Measurements from ENCODE around the gene MTHFD1L.

The MTHFD1L gene

DNA sequence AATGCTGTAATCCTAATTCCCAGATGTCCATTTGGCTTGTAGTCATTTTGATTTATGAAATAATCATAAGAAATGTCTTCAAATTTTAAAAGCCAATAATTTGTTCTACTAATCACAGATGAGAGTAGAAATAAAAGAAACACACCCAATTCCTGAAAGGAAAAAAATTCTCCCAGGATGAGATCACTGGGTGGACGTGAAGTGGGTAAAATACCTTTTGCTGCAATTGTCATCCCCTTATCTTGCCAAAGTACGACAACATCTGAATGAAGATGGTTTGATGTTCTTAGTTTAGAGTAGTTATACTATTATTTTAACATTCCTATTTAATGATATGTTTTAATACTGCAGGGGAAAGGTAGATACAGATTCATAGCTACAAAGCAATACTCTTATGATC is 33.7 kb downstream of the MTHFD1L start:
- no peak for DNase-seq

DNA sequence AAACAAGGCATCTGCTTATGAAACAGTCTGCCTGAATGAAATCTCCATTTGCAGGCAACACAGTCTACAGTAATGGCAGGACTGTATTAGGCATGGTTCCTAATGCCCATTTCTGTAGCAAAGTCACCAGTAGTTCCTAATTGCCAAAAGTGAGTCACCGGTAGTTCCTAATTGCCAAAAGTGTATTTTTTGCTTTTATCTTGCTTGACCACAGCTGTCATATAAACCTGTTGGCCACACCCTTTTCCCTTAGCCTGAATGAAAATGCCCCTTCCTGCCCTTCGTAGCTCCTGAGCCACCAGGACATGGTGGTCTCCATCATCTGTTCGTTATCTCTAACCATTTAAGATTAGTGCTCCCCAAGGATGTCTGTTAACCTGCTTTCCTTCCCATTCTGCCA is 34.5 kb downstream of the MTHFD1L start:
- no peak for DNase-seq

GRCh38 chr6:150902142-150902776 is 36.8 kb downstream of the MTHFD1L start:
- no peak for DNase-seq

DNA sequence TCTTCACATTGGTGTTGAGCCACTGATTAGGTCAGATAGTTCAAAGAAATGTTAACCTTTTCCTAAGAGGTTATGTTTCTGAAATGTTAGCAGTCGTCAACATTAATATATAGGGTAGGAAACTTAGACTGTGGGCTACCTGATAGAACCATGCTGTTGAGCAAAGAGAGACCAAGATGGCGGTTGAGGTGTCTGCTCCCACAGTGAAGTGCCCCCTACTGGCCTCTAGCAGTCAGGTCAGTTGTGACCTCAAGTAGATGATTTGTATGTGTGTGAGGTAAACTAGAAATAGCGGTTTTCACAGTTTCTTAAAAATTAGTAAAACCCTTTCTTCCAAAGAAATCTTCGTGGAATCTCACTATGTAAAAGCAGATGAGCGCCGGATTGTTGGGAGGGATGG is 40.3 kb downstream of the MTHFD1L start:
- no peak for DNase-seq

DNA sequence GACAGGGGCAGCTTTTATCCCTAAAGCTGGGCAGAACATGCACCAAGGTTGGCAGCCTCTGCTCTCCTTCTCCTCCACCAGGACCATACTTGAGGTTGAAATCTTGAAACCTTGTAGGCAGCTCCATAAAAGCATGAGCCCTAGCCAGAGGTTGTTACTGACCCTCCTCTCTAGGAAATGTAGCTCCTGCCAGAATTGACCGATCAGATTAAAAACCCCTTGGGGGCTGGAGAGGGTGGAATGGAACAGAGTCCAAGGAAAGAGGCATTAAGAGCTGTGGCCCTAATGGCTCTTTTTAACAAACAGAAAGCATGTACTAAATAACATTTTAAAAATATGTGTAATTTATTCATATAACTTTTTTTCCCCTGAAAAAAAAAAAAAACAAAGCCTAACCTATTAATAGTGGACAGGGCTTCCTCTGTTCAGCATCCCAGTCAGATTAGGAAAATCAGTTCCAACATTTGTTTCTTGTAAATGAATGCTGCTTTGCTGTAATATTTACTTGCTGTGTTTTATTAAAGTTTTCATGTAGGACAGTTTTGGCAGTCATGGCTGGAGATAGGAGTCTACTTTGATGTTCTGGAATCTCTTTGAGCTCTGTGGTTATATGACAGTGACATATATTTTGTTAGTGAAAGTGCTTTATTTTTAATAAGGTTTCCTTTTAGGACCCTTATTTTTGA is 41.3 kb downstream of the MTHFD1L start:
- no peak for DNase-seq

- no peak for DNase-seq
Measured at GRCh38 chr6:150907383-150907782, 41.9 kb downstream of the MTHFD1L start.

GRCh38 chr6:150908901-150909300 is 43.4 kb downstream of the MTHFD1L start:
- DNase-seq = no peak

GRCh38 chr6:150910561-150910960 is 45.1 kb downstream of the MTHFD1L start:
- DNase-seq = no peak

GRCh38 chr6:150914372-150914771 is 48.9 kb downstream of the MTHFD1L start:
- DNase-seq = no peak

DNA sequence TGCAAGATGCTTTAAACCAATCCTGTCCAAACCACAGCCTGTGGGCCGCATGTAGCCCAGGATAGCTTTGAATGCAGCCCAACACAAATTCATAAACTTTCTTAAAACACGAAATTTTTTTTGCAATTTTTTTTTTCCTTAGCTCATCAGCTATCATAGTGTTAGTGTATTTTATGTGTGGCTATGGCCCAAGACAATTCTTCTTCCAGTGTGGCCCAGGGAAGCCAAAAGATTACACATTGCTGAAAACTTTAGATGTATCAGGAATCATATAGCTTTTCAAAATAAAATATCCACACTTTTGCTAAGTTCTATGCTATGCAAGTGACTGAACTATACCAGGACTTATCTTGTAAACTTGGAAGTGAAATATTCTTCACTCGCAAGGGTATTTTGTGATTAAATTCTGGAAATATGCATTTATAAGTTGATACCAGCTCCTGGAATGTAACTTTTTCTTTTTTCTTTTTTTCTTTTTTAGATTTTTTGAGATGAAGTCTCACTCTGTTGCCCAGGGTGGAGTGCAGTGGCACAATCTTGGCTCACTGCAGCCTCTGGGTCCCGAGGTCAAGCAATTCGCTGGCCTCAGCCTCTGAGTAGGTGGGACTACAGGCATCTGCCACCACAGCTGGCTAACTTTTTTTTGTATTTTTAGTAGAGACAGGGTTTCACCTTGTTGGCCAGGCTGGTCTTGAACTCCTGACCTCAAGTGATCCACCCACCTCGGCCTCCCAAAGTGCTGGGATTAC is 49.8 kb downstream of the MTHFD1L start:
- DNase-seq = no peak

DNA sequence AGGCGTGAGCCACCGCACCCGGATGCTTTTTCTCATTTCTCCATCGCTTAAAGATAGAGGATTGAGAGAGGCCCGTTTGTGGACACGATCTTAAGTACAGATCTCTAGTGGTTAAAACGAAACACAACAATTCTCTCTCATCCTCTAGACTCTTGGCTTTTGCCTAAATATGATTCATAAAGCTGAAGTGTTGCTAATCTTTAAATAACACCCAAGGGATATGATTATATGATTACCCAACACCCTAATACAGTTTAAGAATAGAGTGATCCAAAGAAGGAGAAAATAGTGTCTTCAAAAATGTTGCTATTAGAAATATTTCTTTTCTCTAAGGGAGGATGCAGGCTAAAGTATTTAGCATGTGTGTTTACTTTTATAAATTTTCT is 50.4 kb downstream of the MTHFD1L start:
- no peak for DNase-seq

GRCh38 chr6:150919938-150920337 is 54.4 kb downstream of the MTHFD1L start:
- no peak for DNase-seq

DNA sequence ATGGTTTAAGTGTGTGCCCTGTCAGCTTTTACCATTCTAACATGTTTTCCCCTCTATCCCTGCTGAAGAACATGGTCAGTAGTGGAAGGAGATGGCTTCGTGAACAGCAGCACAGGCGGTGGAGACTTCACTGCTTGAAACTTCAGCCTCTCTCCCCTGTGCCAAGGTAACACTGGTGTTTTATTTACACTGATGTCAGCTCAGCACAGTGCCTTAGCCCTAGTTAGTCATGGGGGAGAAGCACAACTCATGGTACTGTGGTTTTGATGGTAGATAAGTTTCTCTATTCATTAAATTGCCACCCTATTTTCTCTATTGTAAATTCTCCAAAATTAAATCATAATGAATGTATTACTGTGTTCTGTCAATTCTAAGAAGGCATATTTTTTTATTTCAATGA is 56.6 kb downstream of the MTHFD1L start:
- no peak for DNase-seq

DNA sequence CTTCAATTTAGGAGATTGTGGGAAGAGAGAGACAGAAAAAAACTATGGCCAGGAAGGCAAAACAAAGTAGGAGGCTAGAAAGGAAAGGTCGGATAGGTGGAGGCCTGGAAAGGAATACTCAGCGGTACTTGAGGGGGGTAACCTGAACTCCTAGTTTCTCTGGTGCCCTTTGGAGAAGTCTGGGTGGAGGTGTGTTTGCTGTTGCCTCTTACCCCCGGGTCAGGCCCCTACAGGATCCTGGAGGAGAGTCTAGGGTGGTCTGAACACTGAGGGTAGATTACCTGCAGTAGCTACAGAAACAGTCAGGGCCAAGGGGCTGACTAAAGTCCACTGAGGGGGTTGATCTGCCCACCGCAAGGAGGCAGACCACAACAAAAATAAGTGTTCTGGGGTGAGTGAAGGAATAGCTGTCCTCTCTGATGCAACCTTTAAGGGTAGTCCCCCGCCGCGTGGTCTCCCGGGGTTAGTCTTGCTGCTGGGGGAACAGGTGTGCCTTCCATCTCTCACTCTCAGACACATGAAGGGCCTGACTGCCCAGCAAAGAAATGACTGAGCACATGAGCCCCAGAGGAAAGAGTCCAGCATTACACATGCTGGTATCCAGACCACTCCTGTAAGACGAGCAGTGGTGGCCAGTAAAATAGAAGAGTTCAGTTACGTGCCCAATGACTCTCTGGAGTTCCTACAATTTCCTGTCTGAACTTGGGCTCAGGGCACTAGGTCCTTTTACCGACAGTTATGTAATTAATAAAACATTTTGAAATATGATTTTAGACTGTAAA is 59.5 kb downstream of the MTHFD1L start:
- no peak for DNase-seq

GRCh38 chr6:150925590-150925928 is 60.1 kb downstream of the MTHFD1L start:
- DNase-seq = no peak

GRCh38 chr6:150925976-150926375 is 60.5 kb downstream of the MTHFD1L start:
- no peak for DNase-seq

- DNase-seq = no peak
Measured at GRCh38 chr6:150928882-150929281, 63.4 kb downstream of the MTHFD1L start.

DNA sequence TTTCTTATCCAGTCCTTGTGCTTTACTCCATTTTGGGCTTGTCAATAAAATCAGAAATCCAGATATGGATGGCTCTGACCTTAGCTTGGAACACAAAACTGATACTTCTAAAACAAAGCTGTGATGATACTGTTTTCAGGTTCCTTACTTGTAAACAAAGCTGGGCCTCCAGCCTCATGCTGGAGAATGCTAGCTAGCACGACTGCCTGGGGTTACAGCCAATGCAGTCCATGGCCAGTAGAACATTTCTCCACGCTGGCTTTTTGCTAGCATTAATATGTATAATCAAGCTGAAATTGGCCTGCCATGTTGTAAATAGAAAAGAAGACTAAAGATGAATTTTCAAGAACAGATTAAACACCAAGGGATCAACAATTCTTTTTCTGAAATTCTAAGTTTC is 63.9 kb downstream of the MTHFD1L start:
- no peak for DNase-seq

DNA sequence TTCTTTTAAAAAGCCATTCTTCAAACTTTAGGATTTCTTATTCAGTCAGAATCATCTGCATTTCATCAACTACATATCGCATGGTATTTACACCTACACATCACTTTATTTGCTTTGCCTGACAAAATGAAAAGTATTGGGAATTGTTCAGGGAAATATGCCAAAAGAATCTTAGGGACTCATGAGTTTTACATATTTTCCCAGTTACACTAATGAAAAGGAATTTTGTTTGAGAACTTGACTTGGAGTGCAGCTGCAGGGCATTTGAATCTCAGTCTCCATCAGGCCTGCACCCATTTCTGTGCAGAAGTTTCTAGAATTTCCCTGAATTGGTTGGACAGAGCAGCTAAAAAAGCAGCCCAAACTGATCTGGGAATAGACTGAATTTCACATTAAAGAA is 65.3 kb downstream of the MTHFD1L start:
- no peak for DNase-seq

- DNase-seq = peak in 1 of 3 experiments; percentile 39
Measured at GRCh38 chr6:150931405-150931804, 65.9 kb downstream of the MTHFD1L start.

DNA sequence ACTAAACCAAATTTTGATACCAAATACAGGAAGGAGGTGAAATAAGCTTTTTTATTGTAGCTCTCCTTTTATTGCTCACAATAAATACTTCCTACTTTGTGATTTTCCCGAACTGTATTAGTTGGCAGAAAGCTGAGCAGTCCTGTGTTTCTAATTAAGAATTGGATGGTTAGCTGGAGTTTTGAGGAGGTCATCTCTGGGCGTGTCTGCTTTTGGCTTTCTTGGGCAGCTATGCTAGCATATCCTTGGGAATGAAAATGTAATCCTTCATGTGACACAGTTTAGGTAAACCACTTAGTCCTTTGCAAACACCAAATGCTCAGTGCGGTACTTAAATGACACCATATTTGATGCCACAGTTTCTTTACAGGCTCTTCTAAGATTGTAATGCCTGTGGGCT is 67.5 kb downstream of the MTHFD1L start:
- no peak for DNase-seq

GRCh38 chr6:150934380-150934779 is 68.9 kb downstream of the MTHFD1L start:
- no peak for DNase-seq

DNA sequence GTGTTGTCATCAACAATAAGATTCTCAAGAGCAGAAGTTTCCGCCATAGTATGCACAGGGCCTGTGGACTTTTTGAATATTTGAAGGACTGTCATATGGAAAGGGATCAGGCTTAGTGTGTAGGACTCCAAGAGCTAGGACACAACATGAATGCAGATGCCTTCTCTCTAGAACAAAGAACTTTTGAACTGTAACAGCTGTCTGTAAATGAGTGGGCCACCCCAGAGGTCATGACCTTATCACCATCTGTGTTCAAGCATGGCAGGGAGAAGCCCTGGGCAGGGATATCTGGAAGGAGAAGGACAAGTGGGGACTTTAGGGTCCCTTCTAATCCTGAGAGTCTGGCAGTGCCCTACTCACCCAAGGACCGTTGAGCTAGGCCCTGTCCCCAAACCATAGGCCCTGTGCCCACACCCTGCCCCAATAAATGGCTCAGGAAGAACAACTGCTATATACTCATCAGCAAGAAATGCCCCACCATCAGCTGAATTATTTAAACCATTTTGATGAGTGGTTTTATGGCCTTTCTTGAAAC is 70.6 kb downstream of the MTHFD1L start:
- DNase-seq = no peak
